Measurements from ENCODE around the gene EID1.

- TF ChIP-seq POLR2AphosphoS5 (IDR thresholded peaks at IDR 0.05) = no peak
- no peak for TF ChIP-seq CTCF (IDR thresholded peaks at IDR 0.05)
Measured at GRCh38 chr15:48859426-48859825, 18.5 kb upstream of the EID1 start.

All from breast epithelium (tissue), 3 donors.